ENCODE results near the gene PLSCR5.

DNA sequence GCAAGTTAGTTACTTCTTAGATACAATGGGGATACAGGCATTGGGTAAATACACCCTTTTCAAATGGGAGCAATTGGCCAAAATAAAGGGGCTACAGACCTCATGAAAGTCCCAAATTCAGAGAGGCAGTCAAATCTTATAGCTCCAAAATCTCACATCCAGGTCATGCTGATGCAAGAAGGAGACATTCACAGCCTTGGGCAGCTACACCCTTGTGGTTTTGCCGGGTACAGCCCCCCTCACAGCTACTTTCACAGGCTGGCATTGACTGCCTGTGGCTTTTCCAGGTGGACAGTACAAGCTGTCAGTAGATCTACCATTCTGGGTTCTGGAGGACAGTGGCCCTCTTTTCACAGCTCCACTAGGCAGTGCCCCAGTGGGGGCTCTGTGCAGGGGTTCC is 43.3 kb downstream of the PLSCR5 start:
- TF ChIP-seq EZH2phosphoT487 (IDR thresholded peaks at IDR 0.05; ENCODE audit: borderline replicate concordance, low read depth) = no peak
- TF ChIP-seq, protein P1, sequence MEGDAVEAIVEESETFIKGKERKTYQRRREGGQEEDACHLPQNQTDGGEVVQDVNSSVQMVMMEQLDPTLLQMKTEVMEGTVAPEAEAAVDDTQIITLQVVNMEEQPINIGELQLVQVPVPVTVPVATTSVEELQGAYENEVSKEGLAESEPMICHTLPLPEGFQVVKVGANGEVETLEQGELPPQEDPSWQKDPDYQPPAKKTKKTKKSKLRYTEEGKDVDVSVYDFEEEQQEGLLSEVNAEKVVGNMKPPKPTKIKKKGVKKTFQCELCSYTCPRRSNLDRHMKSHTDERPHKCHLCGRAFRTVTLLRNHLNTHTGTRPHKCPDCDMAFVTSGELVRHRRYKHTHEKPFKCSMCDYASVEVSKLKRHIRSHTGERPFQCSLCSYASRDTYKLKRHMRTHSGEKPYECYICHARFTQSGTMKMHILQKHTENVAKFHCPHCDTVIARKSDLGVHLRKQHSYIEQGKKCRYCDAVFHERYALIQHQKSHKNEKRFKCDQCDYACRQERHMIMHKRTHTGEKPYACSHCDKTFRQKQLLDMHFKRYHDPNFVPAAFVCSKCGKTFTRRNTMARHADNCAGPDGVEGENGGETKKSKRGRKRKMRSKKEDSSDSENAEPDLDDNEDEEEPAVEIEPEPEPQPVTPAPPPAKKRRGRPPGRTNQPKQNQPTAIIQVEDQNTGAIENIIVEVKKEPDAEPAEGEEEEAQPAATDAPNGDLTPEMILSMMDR (IDR thresholded peaks at IDR 0.05) = no peak

Data from SK-N-SH (cell line).